ENCODE results near the gene RPL18.
"Not testable (repeated sequence)": the region's sequence is repeated elsewhere in the genome, so short reads cannot be mapped to it uniquely, and the experiment has no call there.

Gene RPL18

GRCh38 chr19:48611872-48612271, 7.1 kb downstream of the RPL18 start:
- DNase-seq: no peak

GRCh38 chr19:48609571-48610108, 9.3 kb downstream of the RPL18 start:
- no peak for DNase-seq

- DNase-seq: peak; percentile 83
These were observed 10.1 kb downstream of the RPL18 start for GRCh38 chr19:48608798-48609263.

GRCh38 chr19:48607359-48607755, 11.6 kb downstream of the RPL18 start:
- DNase-seq: no peak

- no peak for DNase-seq
These were observed 12.3 kb downstream of the RPL18 start, which contains the start of gene SPACA4 for GRCh38 chr19:48606463-48607358. SPACA4 (plus strand) TSS chr19:48606742; CDS start chr19:48606979, 237 bp downstream.

GRCh38 chr19:48603850-48604249, 15.1 kb downstream of the RPL18 start:
- DNase-seq: no peak

- DNase-seq: no peak
These were observed 15.5 kb downstream of the RPL18 start for GRCh38 chr19:48603449-48603848.

- DNase-seq: no peak
These were observed 16.0 kb downstream of the RPL18 start for GRCh38 chr19:48603001-48603400.

- no peak for DNase-seq
These were observed 18.1 kb downstream of the RPL18 start for GRCh38 chr19:48600679-48601417.

- DNase-seq: no peak
These were observed 19.8 kb downstream of the RPL18 start for GRCh38 chr19:48598996-48599700.

GRCh38 chr19:48596679-48597465, 22.1 kb downstream of the RPL18 start:
- no peak for DNase-seq

GRCh38 chr19:48596237-48596636, 22.7 kb downstream of the RPL18 start:
- DNase-seq: no peak

GRCh38 chr19:48595833-48596232, 23.1 kb downstream of the RPL18 start:
- no peak for DNase-seq

GRCh38 chr19:48595171-48595570, 23.8 kb downstream of the RPL18 start:
- no peak for DNase-seq

- no peak for DNase-seq
These were observed 28.0 kb downstream of the RPL18 start for GRCh38 chr19:48591021-48591420.

- DNase-seq: peak; percentile 87
These were observed 30.1 kb downstream of the RPL18 start for GRCh38 chr19:48588670-48589401.

- DNase-seq: no peak
These were observed 31.6 kb downstream of the RPL18 start for GRCh38 chr19:48587387-48587786.

- no peak for DNase-seq
These were observed 36.8 kb downstream of the RPL18 start for GRCh38 chr19:48582168-48582567.

- DNase-seq: no peak
These were observed 40.1 kb downstream of the RPL18 start for GRCh38 chr19:48578891-48579290.

- DNase-seq: not testable (repeated sequence)
These were observed 41.1 kb downstream of the RPL18 start for GRCh38 chr19:48577908-48578307.

GRCh38 chr19:48575931-48576622, 42.9 kb downstream of the RPL18 start:
- no peak for DNase-seq

Measured in NCI-H146 (cell line).